Measurements from ENCODE around the gene TPT1. TPM values are rescaled to one million over a fixed set of nuclear protein-coding genes. Genes with fewer than 3 reads are reported as not detected.
"Not testable (repeated sequence)": the region's sequence is repeated elsewhere in the genome, so short reads cannot be mapped to it uniquely, and the experiment has no call there.

Gene TPT1
- polyA plus RNA-seq (2013, experiment 1 of 2) = 2,622 TPM
- polyA plus RNA-seq (2013, experiment 2 of 2) = 2,948 TPM

GRCh38 chr13:45341034-45341798 lies at the start of gene TPT1:
Gene TPT1 (minus strand): TSS chr13:45341183. CDS start chr13:45341069, 114 bp downstream.
- Histone ChIP-seq H3K4me1 (ENCODE audit: control insufficient read depth, insufficient read depth, low read length, poor library complexity, severe bottlenecking) (peaks cover 19% of the 10 kb centered on the region), H3K9me3 (ENCODE audit: control insufficient read depth, low read length) (no peaks in the 10 kb centered on the region), H3K27ac (ENCODE audit: low read depth, low read length, severe bottlenecking) (peak within 1 kb of the TSS; percentile 99), H3K4me3 (ENCODE audit: extremely low read depth, insufficient read depth, low read length, poor library complexity, severe bottlenecking) (peak within 1 kb of the TSS; percentile 99), H3K36me3 (ENCODE audit: control insufficient read depth, insufficient read depth, low read length) (peaks cover 61% of the 10 kb centered on the region)
- 0 to 1% methylated on average over 36 to 60 of the region's 67 CpGs for WGBS, 2 experiments (ENCODE audit: insufficient coverage in 2 of 2)

DNA sequence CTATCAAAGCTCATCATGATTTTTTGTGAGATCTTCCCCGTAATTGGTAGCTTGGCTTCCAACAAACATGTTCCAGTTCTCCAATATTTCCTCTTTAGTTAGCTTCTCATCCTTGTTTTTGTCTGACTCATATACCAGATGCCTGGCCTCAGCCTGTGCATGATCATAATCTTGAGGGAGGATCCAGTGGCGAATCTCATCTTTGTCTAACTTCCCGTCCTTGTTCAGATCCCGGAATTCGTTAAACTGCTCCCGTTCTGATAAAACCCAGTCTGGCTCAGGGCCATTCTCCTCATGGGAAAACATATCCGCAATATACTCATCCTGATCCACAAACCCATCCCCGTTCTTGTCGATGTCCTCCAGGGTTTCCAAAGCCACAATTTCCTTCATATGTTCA lies 49.4 kb upstream of the TPT1 start:
- 92 to 93% methylated on average over 3 to 6 of the region's 9 CpGs for WGBS, 2 experiments (ENCODE audit: insufficient coverage in 2 of 2)
- H3K4me3 ChIP-seq (ENCODE audit: extremely low read depth, insufficient read depth, low read length, poor library complexity, severe bottlenecking); H3K9me3 ChIP-seq (ENCODE audit: control insufficient read depth, low read length); H3K4me1 ChIP-seq (ENCODE audit: control insufficient read depth, insufficient read depth, low read length, poor library complexity, severe bottlenecking); H3K27ac ChIP-seq (ENCODE audit: low read depth, low read length, severe bottlenecking): not testable (repeated sequence)
- H3K36me3 ChIP-seq (ENCODE audit: control insufficient read depth, insufficient read depth, low read length) = peaks cover 17% of the 10 kb centered on the region

DNA sequence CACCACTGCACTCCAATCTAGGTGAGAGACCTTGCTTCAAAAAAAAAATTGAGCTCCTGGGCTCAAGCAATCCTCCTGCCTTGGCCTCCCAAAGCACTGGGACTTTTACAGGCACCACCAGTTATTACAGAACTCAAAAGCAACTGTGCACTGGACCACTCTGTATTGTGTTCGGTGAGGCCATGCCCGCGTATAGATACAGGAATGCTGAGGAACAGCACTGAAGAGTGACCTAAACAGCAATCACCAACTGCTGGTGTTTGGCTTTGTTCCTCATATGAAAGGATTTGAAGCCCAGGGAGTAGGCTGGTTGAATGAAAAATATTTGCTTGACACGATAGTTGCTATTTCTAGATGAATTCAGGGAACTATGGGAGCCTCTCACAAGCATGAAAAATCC lies 47.7 kb upstream of the TPT1 start:
- WGBS, 2 experiments (ENCODE audit: insufficient coverage in 2 of 2) = 100% methylated on average over 4 of the region's 4 CpGs
- H3K4me3 ChIP-seq (ENCODE audit: extremely low read depth, insufficient read depth, low read length, poor library complexity, severe bottlenecking) = no peak overlapping the region

DNA sequence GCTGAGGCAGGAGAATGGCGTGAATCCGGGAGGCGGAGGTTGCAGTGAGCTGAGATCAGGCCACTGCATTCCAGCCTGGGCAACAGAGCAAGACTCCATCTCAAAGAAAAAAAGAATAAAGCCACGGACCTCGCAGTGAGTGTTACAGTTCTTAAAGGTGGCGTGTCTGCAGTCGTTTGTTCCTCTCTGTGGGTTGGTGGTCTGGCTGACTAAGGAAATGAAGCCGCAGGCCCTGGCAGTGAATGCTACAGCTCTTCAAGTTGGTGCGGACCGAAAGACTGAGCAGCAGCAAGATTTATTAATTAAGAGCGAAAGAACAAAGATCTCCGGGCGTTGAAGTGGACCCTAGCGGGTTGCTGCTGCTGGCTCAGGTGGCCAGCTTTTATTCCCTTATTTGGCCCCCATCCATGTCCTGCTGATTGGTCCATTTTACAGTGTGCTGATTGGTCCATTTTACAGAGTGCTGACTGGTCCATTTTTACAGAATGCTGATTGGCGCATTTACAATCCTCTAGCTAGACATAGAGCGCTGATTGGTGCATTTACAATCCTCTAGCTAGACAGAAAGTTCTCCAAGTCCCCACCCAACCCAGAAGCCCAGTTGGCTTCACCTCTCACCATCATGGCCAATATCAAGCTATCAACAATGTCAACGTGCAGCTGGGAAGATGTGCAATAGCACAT lies 46.1 kb upstream of the TPT1 start:
- not testable (repeated sequence) for H3K9me3 ChIP-seq (ENCODE audit: control insufficient read depth, low read length); H3K27ac ChIP-seq (ENCODE audit: low read depth, low read length, severe bottlenecking); H3K4me1 ChIP-seq (ENCODE audit: control insufficient read depth, insufficient read depth, low read length, poor library complexity, severe bottlenecking); H3K4me3 ChIP-seq (ENCODE audit: extremely low read depth, insufficient read depth, low read length, poor library complexity, severe bottlenecking)
- peaks cover 26% of the 10 kb centered on the region for H3K36me3 ChIP-seq (ENCODE audit: control insufficient read depth, insufficient read depth, low read length)
- WGBS, 2 experiments (ENCODE audit: insufficient coverage in 2 of 2) = 95% methylated on average over 14 to 17 of the region's 17 CpGs

More for the DNA sequence above, 47.7 kb upstream of the TPT1 start:
- H3K27ac ChIP-seq (ENCODE audit: low read depth, low read length, severe bottlenecking) = no peak overlapping the region
- H3K9me3 ChIP-seq (ENCODE audit: control insufficient read depth, low read length) = no peaks in the 10 kb centered on the region
- no peaks in the 10 kb centered on the region for H3K4me1 ChIP-seq (ENCODE audit: control insufficient read depth, insufficient read depth, low read length, poor library complexity, severe bottlenecking)
- H3K36me3 ChIP-seq (ENCODE audit: control insufficient read depth, insufficient read depth, low read length) = peaks cover 27% of the 10 kb centered on the region

DNA sequence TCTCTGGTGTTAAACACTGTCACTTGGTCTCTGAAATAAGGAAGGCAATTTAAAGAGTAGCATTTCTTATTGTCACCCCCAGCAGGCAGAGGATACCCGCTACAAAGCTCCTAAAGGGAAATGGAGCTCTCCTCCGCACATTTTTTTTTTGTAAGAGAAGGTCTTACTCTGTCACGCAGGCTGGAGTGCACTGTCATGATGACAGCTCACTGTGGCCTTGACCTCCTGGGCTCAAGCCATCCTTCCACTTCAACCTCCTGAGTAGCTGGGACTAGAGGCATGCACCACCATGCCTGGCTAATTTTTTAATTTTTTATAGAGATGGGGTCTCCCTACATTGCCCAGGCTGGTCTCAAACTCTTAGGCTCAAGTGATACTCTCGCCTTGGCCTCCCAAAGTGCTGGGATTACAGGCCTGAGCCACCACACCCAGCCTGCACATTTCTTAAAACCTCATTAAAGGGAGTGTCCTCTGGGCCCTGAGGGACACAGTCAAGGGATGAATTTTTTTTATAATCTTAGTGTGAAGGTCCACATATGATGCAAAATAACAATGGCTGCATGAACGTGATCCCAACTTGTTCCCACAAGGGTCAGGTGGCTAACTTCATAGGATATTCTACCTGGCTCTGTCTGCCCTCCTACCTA lies 45.0 kb upstream of the TPT1 start:
- peaks cover 23% of the 10 kb centered on the region for H3K36me3 ChIP-seq (ENCODE audit: control insufficient read depth, insufficient read depth, low read length)
- no peaks in the 10 kb centered on the region for H3K9me3 ChIP-seq (ENCODE audit: control insufficient read depth, low read length)
- H3K4me1 ChIP-seq (ENCODE audit: control insufficient read depth, insufficient read depth, low read length, poor library complexity, severe bottlenecking) = no peaks in the 10 kb centered on the region
- no peak overlapping the region for H3K27ac ChIP-seq (ENCODE audit: low read depth, low read length, severe bottlenecking)
- 84 to 94% methylated on average over 3 to 5 of the region's 5 CpGs for WGBS, 2 experiments (ENCODE audit: insufficient coverage in 2 of 2)
- H3K4me3 ChIP-seq (ENCODE audit: extremely low read depth, insufficient read depth, low read length, poor library complexity, severe bottlenecking) = no peak overlapping the region

- Histone ChIP-seq H3K9me3 (ENCODE audit: control insufficient read depth, low read length) (no peaks in the 10 kb centered on the region), H3K27ac (ENCODE audit: low read depth, low read length, severe bottlenecking) (no peak overlapping the region), H3K4me3 (ENCODE audit: extremely low read depth, insufficient read depth, low read length, poor library complexity, severe bottlenecking) (no peak overlapping the region), H3K4me1 (ENCODE audit: control insufficient read depth, insufficient read depth, low read length, poor library complexity, severe bottlenecking) (no peaks in the 10 kb centered on the region), H3K36me3 (ENCODE audit: control insufficient read depth, insufficient read depth, low read length) (peaks cover 23% of the 10 kb centered on the region)
- 93 to 96% methylated on average over 4 of the region's 5 CpGs for WGBS, 2 experiments (ENCODE audit: insufficient coverage in 2 of 2)
Measured at GRCh38 chr13:45385320-45385719, 44.3 kb upstream of the TPT1 start.

GRCh38 chr13:45384474-45385174 lies 43.6 kb upstream of the TPT1 start:
- H3K4me3 ChIP-seq (ENCODE audit: extremely low read depth, insufficient read depth, low read length, poor library complexity, severe bottlenecking) = no peak overlapping the region
- WGBS, 2 experiments (ENCODE audit: insufficient coverage in 2 of 2) = 94 to 100% methylated on average over 2 of the region's 4 CpGs
- peaks cover 23% of the 10 kb centered on the region for H3K36me3 ChIP-seq (ENCODE audit: control insufficient read depth, insufficient read depth, low read length)
- no peaks in the 10 kb centered on the region for H3K4me1 ChIP-seq (ENCODE audit: control insufficient read depth, insufficient read depth, low read length, poor library complexity, severe bottlenecking)
- no peak overlapping the region for H3K27ac ChIP-seq (ENCODE audit: low read depth, low read length, severe bottlenecking)
- no peaks in the 10 kb centered on the region for H3K9me3 ChIP-seq (ENCODE audit: control insufficient read depth, low read length)

GRCh38 chr13:45382739-45383138 lies 41.8 kb upstream of the TPT1 start:
- peaks cover 21% of the 10 kb centered on the region for H3K36me3 ChIP-seq (ENCODE audit: control insufficient read depth, insufficient read depth, low read length)
- WGBS, 2 experiments (ENCODE audit: insufficient coverage in 2 of 2) = 85% methylated on average over 2 to 3 of the region's 8 CpGs
- not testable (repeated sequence) for H3K4me3 ChIP-seq (ENCODE audit: extremely low read depth, insufficient read depth, low read length, poor library complexity, severe bottlenecking); H3K4me1 ChIP-seq (ENCODE audit: control insufficient read depth, insufficient read depth, low read length, poor library complexity, severe bottlenecking); H3K27ac ChIP-seq (ENCODE audit: low read depth, low read length, severe bottlenecking); H3K9me3 ChIP-seq (ENCODE audit: control insufficient read depth, low read length)

- H3K36me3 ChIP-seq (ENCODE audit: control insufficient read depth, insufficient read depth, low read length) = peaks cover 13% of the 10 kb centered on the region
- H3K27ac ChIP-seq (ENCODE audit: low read depth, low read length, severe bottlenecking) = no peak overlapping the region
- H3K9me3 ChIP-seq (ENCODE audit: control insufficient read depth, low read length) = no peaks in the 10 kb centered on the region
- H3K4me3 ChIP-seq (ENCODE audit: extremely low read depth, insufficient read depth, low read length, poor library complexity, severe bottlenecking) = no peak overlapping the region
- WGBS, 2 experiments (ENCODE audit: insufficient coverage in 2 of 2) = no CpG with 5 or more reads among the region's 12 CpGs
- no peaks in the 10 kb centered on the region for H3K4me1 ChIP-seq (ENCODE audit: control insufficient read depth, insufficient read depth, low read length, poor library complexity, severe bottlenecking)
Measured at GRCh38 chr13:45381196-45381595, 40.2 kb upstream of the TPT1 start.

GRCh38 chr13:45380708-45381107 lies 39.7 kb upstream of the TPT1 start:
- 90 to 96% methylated on average over 5 of the region's 8 CpGs for WGBS, 2 experiments (ENCODE audit: insufficient coverage in 2 of 2)
- not testable (repeated sequence) for H3K27ac ChIP-seq (ENCODE audit: low read depth, low read length, severe bottlenecking); H3K4me1 ChIP-seq (ENCODE audit: control insufficient read depth, insufficient read depth, low read length, poor library complexity, severe bottlenecking); H3K4me3 ChIP-seq (ENCODE audit: extremely low read depth, insufficient read depth, low read length, poor library complexity, severe bottlenecking); H3K9me3 ChIP-seq (ENCODE audit: control insufficient read depth, low read length)
- peaks cover 13% of the 10 kb centered on the region for H3K36me3 ChIP-seq (ENCODE audit: control insufficient read depth, insufficient read depth, low read length)
